NOMO-1 (cell line): ENCODE results near the gene ASCC1.
A peak's percentile ranks its signal among the peaks of the same experiment; 100 is the strongest.
"Not testable (repeated sequence)": the region's sequence is repeated elsewhere in the genome, so short reads cannot be mapped to it uniquely, and the experiment has no call there.

Source experiments
- DNase-seq, 2 experiments: peaks; one replicate each; lab custom pipeline; 2025; ENCODE audit not compliant: unreplicated experiment in 2 of 2; lab: John Stamatoyannopoulos, UW

ASCC1 gene

GRCh38 chr10:72223743-72224101 lies 7.6 kb upstream of the ASCC1 start:
- peak; percentile 73 to 89 for DNase-seq

DNA sequence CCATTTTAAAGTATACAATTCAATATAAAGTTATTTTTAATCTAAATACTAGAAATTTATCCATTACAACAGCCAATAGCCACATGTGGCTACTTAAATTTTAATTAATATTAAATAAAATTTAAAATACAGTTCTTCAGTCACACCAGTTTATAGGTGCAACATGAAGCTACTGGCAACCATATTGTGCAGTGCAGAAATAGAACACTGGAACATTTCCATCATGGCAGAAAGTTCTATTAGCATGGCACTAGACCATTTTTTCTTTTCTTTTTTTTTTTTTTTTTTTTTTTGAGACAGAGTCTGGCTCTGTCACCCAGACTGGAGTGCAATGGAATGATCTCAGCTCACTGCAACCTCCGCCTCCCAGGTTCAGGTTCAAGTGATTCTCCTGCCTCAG lies 5.2 kb upstream of the ASCC1 start:
- DNase-seq = no peak

GRCh38 chr10:72220637-72221036 lies 4.6 kb upstream of the ASCC1 start:
- DNase-seq = no peak

DNA sequence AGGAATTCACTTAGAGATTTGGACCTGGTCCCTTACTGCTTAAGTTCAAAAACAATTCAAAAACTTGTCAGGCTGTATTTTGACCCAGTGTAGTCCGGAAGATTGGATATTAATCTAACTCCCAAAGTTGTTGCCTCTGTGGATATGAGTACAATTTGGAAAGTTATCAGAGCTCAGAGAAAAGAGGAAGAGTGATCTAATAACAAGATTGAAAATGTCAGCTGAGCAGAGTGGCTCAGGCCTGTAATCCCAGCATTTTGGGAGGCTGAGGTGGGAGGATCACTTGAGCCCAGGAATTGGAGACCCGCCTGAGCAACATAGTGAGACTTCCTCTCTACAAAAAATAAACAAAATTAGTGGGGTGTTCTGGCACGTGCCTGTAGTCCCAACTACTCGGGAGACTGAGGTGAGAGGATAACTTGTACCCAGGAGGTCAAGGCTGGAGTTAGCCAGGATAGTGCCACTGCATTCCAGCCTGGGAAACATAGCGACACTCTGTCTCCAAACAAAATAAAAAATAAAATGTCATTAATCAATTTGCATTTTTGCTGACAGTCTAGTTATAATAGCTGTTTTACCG lies 3.2 kb upstream of the ASCC1 start:
- DNase-seq = no peak

DNA sequence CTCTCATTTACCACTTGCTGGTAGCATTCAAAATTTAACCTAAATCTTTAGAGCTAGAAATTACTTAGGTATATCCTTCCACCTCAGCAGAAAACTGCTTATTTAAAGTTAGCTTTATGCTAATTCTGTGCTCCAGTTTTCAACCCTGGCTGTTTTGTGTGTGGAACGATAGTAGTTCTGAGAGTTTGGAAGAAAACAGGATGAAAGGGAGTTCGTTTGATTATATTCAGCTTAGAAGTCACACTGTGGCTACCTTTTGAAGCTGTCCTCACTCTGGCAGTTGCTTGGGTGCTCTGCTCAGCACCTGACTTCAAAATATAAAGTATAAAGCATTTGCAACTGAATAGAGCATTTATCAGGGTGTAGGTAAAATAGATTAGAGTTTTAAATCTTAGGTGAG lies 2.6 kb upstream of the ASCC1 start:
- no peak for DNase-seq

DNA sequence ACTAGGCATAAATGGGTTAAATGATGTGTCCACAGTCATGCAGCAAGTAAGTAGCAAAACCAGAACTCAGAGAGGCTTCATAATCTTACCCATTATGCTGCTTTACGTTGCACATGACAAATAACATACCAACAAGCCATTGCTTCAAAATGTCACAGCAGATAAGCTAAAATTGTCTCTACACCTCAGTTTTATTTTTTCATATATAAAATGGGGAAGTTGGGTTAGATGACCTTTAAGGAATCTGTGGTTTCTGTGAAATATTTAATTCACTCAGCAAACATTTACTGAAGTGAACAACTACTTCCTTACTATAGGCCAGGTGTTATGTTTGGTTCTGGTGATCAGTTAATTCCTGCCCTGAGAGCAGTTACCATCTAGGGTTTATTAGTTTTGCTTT lies 2.2 kb upstream of the ASCC1 start:
- DNase-seq = peak; percentile 32 to 86

DNA sequence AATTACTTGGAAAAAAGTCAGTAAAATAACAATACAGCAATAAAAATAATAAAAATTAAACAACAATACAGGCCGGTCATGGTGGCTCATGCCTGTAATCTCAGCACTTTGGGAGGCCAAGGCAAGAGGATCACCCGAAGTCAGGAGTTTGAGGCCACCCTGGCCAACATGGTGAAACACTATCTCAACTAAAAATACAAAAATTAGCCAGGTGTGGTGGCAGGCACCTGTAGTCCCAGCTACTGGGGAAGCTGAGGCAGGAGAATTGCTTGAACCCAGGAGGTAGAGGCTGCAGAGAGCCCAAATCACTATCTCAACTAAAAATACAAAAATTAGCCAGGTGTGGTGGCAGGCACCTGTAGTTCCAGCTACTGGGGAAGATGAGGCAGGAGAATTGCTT lies 4.2 kb downstream of the ASCC1 start:
- DNase-seq = not testable (repeated sequence)

DNA sequence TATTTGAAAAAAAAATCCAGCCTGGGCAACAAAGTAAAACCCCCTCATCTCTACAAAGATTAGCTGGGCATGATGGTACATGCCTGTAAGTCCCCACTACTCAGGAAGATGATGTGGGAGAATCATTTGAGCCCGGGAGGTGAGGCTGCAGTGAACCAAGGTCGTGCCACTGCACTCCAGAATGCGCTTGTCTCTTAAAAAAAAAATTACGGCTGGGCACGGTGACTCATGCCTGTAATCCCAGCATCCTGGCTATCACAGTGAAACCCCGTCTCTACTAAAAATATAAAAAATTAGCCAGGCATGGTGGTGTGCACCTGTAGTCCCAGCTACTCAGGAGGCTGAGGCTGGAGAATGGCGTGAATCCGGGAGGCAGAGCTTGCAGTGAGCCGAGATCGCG lies 4.7 kb downstream of the ASCC1 start:
- DNase-seq = not testable (repeated sequence)

DNA sequence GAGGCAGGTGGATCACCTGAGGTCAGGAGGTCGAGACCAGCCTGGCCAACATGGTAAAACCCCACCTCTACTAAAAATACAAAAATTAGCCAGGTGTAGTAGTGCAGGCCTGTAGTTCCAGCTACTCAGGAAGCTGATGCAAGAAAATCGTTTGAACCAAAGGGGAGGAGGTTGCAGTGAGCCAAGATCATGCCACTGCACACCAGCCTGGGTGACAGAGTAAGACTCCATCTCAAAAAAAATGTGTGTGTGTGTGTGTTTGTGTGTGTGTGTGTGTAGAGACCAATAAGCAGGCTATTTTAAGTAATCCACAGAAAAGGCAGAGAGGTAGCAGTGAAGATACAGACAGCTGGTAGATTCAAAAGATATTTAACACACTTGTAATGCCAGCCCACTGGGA lies 7.5 kb downstream of the ASCC1 start:
- DNase-seq = not testable (repeated sequence)

DNA sequence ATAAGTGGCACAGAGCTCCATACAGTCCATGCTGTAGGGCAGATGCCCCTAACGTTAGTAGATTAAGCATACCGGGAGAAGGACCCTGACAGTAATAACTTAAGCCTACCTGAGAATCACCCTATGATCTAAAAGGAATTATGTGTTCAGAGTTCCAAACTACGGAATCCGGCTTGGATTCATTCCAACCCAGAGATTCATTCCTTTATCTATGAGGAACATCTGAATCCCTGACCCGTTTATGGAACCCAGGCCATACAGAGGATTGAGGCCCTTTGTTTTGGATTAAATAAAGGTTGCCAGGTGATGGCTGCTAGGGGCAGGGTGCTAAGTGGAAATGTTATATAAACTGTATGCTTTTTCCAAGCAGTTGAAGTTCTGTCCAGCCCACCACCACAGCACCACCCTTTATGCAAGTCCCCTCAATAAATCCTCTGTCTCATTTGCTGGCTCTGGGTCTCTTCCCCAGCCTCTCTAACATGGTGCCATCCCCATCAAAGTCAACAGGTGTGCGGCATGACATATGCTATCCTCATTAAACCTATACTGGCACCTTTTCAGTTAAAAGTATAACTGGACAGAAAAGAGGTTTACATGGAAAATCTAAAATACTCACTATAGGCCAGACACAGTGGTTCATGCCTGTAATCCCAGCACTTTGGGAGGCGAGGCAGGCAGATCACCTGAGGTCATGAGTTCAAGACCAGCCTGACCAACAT lies 9.4 kb downstream of the ASCC1 start:
- DNase-seq = no peak

DNA sequence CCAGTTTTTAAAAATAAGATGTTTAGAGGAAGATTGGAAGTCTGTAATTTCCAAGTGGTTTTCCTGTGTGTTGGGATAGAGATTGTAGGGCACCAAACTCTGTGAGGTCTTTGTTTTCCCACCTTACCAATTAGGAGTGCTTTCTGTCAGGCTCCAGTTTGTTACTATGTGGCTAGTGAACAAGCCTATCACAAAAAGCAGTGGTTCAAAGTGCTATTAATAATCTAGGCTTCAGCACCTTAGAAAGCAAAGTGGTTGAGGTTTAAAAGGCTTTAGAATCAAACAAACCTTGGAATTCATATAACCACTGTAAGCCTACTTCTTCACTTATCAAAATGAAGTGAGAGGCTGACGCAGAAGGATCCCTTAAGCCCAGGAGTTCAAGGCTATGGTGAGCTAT lies 11.4 kb downstream of the ASCC1 start:
- DNase-seq = no peak

- DNase-seq = no peak
These were observed 11.8 kb downstream of the ASCC1 start for GRCh38 chr10:72204296-72204695.

GRCh38 chr10:72201293-72201692 lies 14.8 kb downstream of the ASCC1 start:
- DNase-seq = no peak

- no peak for DNase-seq
These were observed 15.2 kb downstream of the ASCC1 start for GRCh38 chr10:72200883-72201282.

DNA sequence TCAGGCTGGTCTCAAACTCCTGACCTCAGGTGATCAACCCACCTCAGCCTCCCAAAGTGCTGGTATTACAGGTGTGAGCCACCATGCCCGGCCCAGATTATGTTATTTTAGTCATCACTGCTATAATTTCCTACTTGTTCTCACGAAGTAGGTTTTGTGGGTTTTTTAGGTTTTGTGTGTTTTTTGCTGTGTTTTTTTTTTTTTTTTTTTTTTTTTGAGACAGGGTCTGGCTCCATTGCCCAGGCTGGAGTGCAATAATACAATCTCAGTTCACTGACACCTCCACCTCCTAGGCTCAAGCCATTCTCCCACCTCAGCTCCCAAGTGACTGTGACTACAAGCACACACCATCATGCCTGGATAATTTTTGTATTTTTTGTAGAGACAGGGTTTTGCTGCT lies 21.1 kb downstream of the ASCC1 start:
- no peak for DNase-seq

DNA sequence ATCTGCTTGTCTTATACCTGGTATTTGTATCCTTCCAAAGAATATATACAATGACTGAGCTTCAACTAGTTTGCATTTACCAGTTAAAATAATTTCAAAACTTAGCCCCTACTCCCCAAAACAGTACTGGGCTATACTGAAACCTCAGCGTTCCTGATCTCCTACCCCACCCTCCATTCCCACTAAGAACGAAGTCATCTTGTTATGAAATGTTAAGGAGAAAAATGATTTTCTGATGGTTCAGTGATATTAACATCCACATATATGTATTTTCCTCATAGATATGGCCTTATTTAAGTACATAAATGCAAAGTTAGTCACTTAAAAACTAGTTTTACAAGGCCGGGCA lies 29.1 kb downstream of the ASCC1 start:
- no peak for DNase-seq

DNA sequence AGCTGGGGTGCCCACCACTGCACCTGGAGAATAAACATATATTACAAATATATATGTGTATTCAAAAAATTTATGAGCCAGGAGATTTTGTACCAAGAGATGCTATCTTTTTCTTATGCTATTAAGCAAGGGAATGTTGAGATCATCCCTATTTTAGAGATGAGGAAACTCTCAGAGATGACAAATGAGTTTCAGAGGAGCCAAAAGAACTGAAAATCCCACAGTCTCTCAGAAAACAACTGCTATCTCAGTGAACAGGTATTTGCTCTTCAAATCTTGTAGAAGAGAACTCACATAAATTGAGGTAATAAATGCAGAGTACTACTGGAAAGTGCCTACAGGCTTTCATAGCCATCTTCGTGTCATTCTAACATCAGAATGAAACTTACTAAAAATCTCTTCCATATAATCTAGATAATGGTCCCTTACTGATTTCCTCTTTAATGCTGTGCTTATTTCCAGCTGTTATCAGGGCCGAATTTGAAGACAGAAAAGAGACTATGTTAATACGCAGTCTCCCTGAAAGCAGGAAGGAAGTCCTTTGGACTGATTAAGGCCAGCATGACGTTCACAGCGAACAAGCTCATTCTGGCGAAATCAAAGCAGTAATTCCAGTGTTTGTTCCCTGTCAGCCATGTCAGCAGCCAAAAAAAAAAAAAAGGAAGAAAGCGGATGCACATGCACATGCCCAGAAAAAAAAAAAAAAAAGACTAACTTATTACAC lies 29.7 kb downstream of the ASCC1 start:
- DNase-seq = peak in 1 of 2 experiments; percentile 7

DNA sequence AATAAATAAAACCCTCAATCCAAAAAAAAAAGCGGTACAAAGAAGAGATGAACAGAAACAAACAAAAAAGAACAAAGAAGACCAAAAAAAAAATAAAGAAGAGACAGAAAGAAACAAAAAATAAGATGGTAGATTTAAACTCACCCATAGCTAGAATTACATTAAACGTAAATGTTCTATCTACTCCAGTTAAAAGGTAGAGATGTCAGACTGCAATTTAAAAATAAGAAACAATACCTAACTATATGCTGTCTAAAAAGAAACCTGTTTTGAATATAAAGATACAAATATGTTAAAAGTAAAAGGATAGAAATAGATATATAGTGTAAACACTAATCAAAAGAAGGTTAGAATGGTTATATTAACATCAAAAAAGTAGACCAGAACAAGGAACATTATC lies 31.9 kb downstream of the ASCC1 start:
- no peak for DNase-seq

DNA sequence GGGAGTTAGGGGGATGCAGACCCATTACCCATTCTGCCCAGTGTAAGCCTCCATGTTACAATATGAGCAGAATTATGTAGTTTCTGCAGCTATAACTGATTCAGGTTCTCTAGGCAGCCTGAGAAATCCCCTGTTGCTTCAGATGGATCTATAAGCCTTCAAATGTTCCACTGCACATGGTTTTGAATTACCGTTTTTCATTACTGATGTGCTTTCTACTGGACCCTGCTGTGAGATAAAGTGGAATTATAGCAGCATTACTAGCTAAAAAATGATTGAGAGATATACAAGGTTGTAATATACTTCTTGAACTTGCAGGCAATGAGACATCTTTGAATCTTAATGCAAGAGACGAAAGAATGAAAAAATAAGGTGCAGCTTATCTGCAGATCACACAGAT lies 38.6 kb downstream of the ASCC1 start:
- no peak for DNase-seq

GRCh38 chr10:72176701-72177100 lies 39.4 kb downstream of the ASCC1 start:
- no peak for DNase-seq

- DNase-seq = peak in 1 of 2 experiments; percentile 63
These were observed 40.9 kb downstream of the ASCC1 start for GRCh38 chr10:72175149-72175548.

DNA sequence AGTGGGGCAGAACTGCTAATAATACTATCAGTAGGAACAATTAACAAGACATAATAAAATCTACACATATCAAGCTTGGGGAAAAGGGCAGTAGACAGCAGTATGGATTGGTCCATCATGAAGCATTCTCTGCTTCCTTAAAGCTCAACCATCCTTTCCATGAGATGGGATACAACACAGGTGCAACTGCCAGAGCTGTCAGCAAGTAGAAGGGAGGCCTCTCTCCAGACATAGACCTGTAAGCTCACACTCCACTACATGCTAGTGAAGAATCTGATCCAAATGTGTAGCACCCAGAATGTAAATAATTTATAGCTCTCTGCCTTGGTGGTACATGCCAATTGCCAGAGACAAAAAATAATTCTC lies 41.8 kb downstream of the ASCC1 start:
- DNase-seq = no peak
